OCI-LY1 (cell line): ENCODE results near the gene CRNN.

Experiments used
- H2AFZ ChIP-seq: fragments of 200-600 bp; sonication (generic), shearing (Covaris generic); 2 replicates; pipeline ENCODE4 v1.6.0; 2014; ENCODE audit warnings: antibody characterized with exemption, mild to moderate bottlenecking, low read length
- H3F3A ChIP-seq: fragments of 200-600 bp; sonication (generic), shearing (Covaris generic); 2 replicates; pipeline ENCODE4 v1.6.0; 2014; ENCODE audit warnings: mild to moderate bottlenecking, antibody characterized with exemption, low read length, moderate library complexity; ENCODE audit not compliant: insufficient read depth
- H3K27ac ChIP-seq: fragments of 200-600 bp; sonication (generic); 2 replicates; pipeline ENCODE4 v1.5.1; 2014; ENCODE audit warnings: low read length, mixed run types, mild to moderate bottlenecking, low read depth; ENCODE audit not compliant: poor library complexity, severe bottlenecking
- H3K27me3 ChIP-seq: fragments of 200-600 bp; sonication (generic); 2 replicates; pipeline ENCODE4 v1.6.0; 2014; ENCODE audit warnings: antibody characterized with exemption, mild to moderate bottlenecking, low read length, moderate library complexity; ENCODE audit not compliant: insufficient read depth
- H3K36me3 ChIP-seq: fragments of 200-600 bp; sonication (generic); 2 replicates; pipeline ENCODE4 v1.6.1; 2014; ENCODE audit warnings: mild to moderate bottlenecking, antibody characterized with exemption, low read length, moderate library complexity, mixed read lengths; ENCODE audit not compliant: insufficient read depth
- H3K4me1 ChIP-seq: fragments of 200-600 bp; sonication (generic); 2 replicates; pipeline ENCODE4 v1.5.1; 2014; ENCODE audit warnings: mild to moderate bottlenecking, low read length, moderate library complexity; ENCODE audit not compliant: insufficient read depth, severe bottlenecking
- H3K4me2 ChIP-seq: fragments of 200-600 bp; sonication (generic), shearing (Covaris generic); 2 replicates; pipeline ENCODE4 v1.6.1; 2014; ENCODE audit warnings: low read length
- H3K4me3 ChIP-seq: fragments of 200-600 bp; sonication (generic); 2 replicates; pipeline ENCODE4 v1.5.1; 2014; ENCODE audit warnings: low read length, low read depth, mild to moderate bottlenecking, mixed read lengths; ENCODE audit not compliant: poor library complexity, severe bottlenecking
- H3K79me2 ChIP-seq: fragments of 200-600 bp; shearing (Covaris generic); 2 replicates; pipeline ENCODE4 v1.6.1; 2016; ENCODE audit warnings: mixed run types, low read length, mixed read lengths; ENCODE audit not compliant: insufficient read depth
- H3K9ac ChIP-seq: fragments of 200-600 bp; sonication (generic), shearing (Covaris generic); 2 replicates; pipeline ENCODE4 v1.6.1; 2014; ENCODE audit warnings: mild to moderate bottlenecking, low read length, mixed read lengths
- H3K9me2 ChIP-seq: fragments of 200-600 bp; sonication (generic), shearing (Covaris generic); 2 replicates; pipeline ENCODE4 v1.6.1; 2014; ENCODE audit warnings: low read depth, mild to moderate bottlenecking, low read length, mixed read lengths
- H3K9me3 ChIP-seq: fragments of 200-600 bp; shearing (Covaris generic); 2 replicates; pipeline ENCODE4 v1.6.1; 2014; ENCODE audit warnings: low read length, mixed read lengths
- H4K20me1 ChIP-seq: fragments of 200-600 bp; sonication (generic), shearing (Covaris generic); 2 replicates; pipeline ENCODE4 v1.6.0; 2016; ENCODE audit warnings: mild to moderate bottlenecking, low read length; ENCODE audit not compliant: insufficient read depth
- EZH2 ChIP-seq: fragments of 200-600 bp; sonication (generic), shearing (Covaris generic); IDR thresholded peaks from 2 replicates; pipeline ENCODE4 v1.8.0; 2017; ENCODE audit warnings: borderline replicate concordance, mixed run types, mild to moderate bottlenecking, antibody characterized with exemption, low read length, moderate library complexity, mixed read lengths
- TF ChIP-seq, protein P1 (sequence below): fragments of 200-600 bp; sonication (generic), shearing (Covaris generic); IDR thresholded peaks from 2 replicates; pipeline ENCODE4 v1.5.1; 2017; ENCODE audit warnings: mild to moderate bottlenecking, antibody characterized with exemption, low read length, moderate library complexity, mixed read lengths

Gene CRNN

DNA sequence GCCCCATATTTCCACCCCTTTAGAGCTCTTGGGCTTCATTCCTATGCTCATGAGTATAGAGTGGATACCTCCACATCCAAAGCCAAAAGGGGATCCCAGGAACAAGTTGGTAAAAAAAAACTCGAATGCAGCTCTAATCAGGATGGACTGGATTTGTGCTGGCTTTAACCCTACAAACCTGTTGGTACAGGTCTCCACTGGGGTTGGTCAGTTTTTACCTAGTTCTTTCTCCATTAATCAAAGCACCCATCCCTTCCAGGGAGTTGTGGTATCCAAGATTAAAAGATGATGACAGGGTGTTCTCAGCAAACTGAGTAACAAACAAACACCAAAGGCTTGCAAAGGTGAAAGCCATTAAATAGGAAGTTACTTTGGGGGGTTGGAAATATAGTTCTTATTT, 5.9 kb upstream of the CRNN start:
- Histone ChIP-seq H3K27me3 (no peaks in the 10 kb centered on the region), H4K20me1 (no peaks in the 10 kb centered on the region), H3K9ac (no peak overlapping the region), H2AFZ (no peak overlapping the region), H3K79me2 (no peaks in the 10 kb centered on the region), H3K27ac (no peak overlapping the region), H3K36me3 (no peaks in the 10 kb centered on the region), H3K4me1 (no peaks in the 10 kb centered on the region), H3K9me3 (no peaks in the 10 kb centered on the region), H3K4me2 (no peak overlapping the region), H3K4me3 (no peak overlapping the region), H3F3A (no peaks in the 10 kb centered on the region), H3K9me2 (no peaks in the 10 kb centered on the region)
- TF ChIP-seq, protein P1, sequence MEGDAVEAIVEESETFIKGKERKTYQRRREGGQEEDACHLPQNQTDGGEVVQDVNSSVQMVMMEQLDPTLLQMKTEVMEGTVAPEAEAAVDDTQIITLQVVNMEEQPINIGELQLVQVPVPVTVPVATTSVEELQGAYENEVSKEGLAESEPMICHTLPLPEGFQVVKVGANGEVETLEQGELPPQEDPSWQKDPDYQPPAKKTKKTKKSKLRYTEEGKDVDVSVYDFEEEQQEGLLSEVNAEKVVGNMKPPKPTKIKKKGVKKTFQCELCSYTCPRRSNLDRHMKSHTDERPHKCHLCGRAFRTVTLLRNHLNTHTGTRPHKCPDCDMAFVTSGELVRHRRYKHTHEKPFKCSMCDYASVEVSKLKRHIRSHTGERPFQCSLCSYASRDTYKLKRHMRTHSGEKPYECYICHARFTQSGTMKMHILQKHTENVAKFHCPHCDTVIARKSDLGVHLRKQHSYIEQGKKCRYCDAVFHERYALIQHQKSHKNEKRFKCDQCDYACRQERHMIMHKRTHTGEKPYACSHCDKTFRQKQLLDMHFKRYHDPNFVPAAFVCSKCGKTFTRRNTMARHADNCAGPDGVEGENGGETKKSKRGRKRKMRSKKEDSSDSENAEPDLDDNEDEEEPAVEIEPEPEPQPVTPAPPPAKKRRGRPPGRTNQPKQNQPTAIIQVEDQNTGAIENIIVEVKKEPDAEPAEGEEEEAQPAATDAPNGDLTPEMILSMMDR, result no peak
- TF ChIP-seq EZH2, result no peak

DNA sequence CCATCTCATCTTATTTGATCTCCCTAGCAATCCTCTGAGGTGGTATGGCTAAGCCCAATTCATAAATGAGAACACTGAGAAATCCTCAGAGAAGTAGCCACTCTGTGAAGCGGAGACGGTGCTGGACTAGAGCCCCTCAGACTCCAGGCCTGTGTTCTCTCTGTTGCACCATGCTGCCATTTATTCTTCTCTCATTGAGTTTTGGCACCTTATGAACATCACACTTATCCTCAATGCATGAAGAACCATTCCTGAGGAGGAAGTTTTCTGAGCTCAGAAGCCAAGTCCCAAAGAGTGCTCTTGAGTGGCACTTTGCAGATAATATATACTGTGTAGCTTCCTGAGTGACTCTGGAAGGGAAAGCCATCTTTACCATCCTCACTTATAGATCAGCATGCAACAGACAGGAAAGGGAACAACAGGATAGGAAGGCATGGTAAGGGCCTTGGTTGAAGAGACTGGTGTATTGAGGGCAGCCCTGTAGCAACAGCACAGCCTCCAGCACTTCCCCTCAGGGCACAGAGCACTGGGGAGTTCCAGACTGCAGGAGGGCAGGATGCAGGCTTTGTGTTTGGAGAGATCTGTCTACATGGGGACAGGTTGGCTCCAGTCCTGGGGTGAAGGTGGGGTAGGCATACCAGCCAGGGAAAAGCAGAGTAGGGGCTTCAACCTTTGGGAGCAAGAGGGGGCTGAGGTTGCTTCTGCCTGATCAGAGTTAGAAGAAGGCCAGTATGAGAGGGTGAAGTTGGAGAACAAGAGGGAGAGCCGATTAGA, 1.6 kb upstream of the CRNN start:
- no peak overlapping the region for H3K9ac ChIP-seq
- H3K4me3 ChIP-seq, result no peak overlapping the region
- no peaks in the 10 kb centered on the region for H4K20me1 ChIP-seq
- no peaks in the 10 kb centered on the region for H3F3A ChIP-seq
- H3K9me2 ChIP-seq, result no peaks in the 10 kb centered on the region
- H3K4me1 ChIP-seq, result no peaks in the 10 kb centered on the region
- no peak overlapping the region for H2AFZ ChIP-seq
- H3K27ac ChIP-seq, result no peak overlapping the region
- no peak for TF ChIP-seq EZH2
- TF ChIP-seq, protein P1, result no peak
- H3K4me2 ChIP-seq, result no peak overlapping the region
- no peaks in the 10 kb centered on the region for H3K36me3 ChIP-seq
- H3K79me2 ChIP-seq, result no peaks in the 10 kb centered on the region
- H3K9me3 ChIP-seq, result no peaks in the 10 kb centered on the region
- no peaks in the 10 kb centered on the region for H3K27me3 ChIP-seq

DNA sequence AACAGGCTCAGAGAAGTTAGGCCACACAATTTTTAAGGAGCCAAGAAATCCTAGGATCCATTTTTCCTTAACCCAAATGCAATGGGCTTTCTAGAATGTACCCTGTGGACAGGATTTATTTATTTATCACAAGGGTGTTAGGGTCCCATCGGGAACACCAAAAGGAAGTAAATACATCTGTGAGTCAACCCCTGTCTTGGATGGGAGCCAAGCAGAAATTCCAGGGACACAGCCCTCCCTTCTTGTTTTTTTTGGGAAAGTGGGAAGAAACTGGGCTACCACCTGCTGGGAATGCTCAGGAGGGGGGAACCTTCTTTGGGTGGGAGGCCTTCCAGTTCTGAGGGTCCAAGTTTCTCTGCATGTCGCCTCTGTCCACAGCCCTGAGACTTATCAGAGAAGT, 1.3 kb downstream of the CRNN start:
- H3K4me1 ChIP-seq, result no peaks in the 10 kb centered on the region
- H3K27ac ChIP-seq, result no peak overlapping the region
- TF ChIP-seq EZH2, result no peak
- TF ChIP-seq, protein P1, result no peak
- no peaks in the 10 kb centered on the region for H3K27me3 ChIP-seq
- no peak overlapping the region for H3K9ac ChIP-seq
- no peak overlapping the region for H3K4me3 ChIP-seq
- H2AFZ ChIP-seq, result no peak overlapping the region
- H3K9me3 ChIP-seq, result no peaks in the 10 kb centered on the region
- H3K79me2 ChIP-seq, result no peaks in the 10 kb centered on the region
- no peaks in the 10 kb centered on the region for H4K20me1 ChIP-seq
- no peaks in the 10 kb centered on the region for H3K9me2 ChIP-seq
- H3K36me3 ChIP-seq, result no peaks in the 10 kb centered on the region
- no peak overlapping the region for H3K4me2 ChIP-seq
- no peaks in the 10 kb centered on the region for H3F3A ChIP-seq
